Measurements from ENCODE around the gene KMO.

DNA sequence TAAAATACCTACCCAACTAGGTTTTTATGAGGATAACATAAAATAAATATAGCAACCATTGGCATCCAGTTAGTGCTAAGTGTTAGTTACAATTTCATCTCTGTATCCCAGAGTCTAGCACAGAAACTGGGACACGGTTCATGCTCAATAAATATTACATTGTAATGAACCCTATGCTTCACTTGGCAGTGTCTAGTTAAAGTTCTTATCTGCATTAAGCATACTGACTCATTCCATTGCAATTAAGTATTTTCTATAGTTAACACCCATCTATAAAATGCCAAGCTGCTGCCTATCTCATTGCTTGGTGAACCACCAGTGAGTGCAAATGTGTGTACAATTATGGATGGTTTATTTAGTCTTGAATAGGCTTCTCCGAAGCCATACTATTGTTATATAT is 92.8 kb downstream of the KMO start:
- TF ChIP-seq CTCF (IDR thresholded peaks at IDR 0.05) (no peak), POLR2A (IDR thresholded peaks at IDR 0.05) (no peak)

All from uterus (tissue), 2 donors.